H1 (cell line): ENCODE data around the gene CCL25.

Source experiments
- ASH2L ChIP-seq: fragments of 200-600, 300-600 bp; sonication (generic); IDR thresholded peaks from one replicate; pipeline ENCODE4 v1.7.1; 2017; ENCODE audit warnings: low read length
- NRF1 ChIP-seq: IDR thresholded peaks from 2 replicates; pipeline ENCODE4 v1.6.1; 2011; ENCODE audit warnings: mild to moderate bottlenecking, low read depth, low read length, improper control_type of control experiment
- POLR2AphosphoS5 ChIP-seq: IDR thresholded peaks from 2 replicates; pipeline ENCODE4 v1.6.1; 2011; ENCODE audit warnings: low read depth, low read length
- TF ChIP-seq, protein P1 (sequence below), 3 experiments: IDR thresholded peaks; 1 replicate in 2 of 3; 2 replicates in 1 of 3; pipeline versions ENCODE4 v1.5.1 to v1.6.1; 2011; ENCODE audit warnings: low read length in 3 of 3, mild to moderate bottlenecking in 3 of 3, inconsistent platforms in 2 of 3, low read depth in 1 of 3, moderate library complexity in 1 of 3; ENCODE audit not compliant: insufficient read depth in 1 of 3; ENCODE audit errors: control extremely low read depth in 1 of 3
- TF ChIP-seq, protein P2 (sequence below): IDR thresholded peaks from 2 replicates; pipeline ENCODE4 v1.6.1; 2012; ENCODE audit warnings: inconsistent platforms

DNA sequence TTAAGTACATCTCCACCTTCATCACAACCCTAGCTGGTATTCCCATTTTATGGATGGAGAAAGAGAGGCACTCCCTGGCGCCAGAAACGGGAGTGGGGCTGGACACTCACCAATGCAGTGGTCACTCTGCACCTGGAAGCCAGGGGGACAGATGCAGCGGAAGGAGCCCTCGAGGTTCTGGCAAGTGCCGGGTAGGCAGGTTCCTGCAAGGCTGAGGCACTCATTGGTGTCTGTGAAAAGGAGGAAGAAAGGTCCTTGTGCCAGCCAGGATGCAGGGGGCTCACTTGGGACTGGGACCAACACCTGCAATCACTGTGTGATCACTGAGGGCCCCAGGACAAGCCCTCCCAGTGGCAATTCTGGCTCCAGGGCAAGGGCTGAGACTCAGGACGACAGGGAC, 41.8 kb downstream of the CCL25 start:
- TF ChIP-seq POLR2AphosphoS5 (no peak), ASH2L (no peak), NRF1 (no peak)
- TF ChIP-seq, protein P1, sequence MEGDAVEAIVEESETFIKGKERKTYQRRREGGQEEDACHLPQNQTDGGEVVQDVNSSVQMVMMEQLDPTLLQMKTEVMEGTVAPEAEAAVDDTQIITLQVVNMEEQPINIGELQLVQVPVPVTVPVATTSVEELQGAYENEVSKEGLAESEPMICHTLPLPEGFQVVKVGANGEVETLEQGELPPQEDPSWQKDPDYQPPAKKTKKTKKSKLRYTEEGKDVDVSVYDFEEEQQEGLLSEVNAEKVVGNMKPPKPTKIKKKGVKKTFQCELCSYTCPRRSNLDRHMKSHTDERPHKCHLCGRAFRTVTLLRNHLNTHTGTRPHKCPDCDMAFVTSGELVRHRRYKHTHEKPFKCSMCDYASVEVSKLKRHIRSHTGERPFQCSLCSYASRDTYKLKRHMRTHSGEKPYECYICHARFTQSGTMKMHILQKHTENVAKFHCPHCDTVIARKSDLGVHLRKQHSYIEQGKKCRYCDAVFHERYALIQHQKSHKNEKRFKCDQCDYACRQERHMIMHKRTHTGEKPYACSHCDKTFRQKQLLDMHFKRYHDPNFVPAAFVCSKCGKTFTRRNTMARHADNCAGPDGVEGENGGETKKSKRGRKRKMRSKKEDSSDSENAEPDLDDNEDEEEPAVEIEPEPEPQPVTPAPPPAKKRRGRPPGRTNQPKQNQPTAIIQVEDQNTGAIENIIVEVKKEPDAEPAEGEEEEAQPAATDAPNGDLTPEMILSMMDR (IDR thresholded peaks at IDR 0.05; ENCODE audit: control extremely low read depth in 1 of 3, insufficient read depth in 1 of 3, low read depth in 1 of 3, low read length in 3 of 3): no peak
- TF ChIP-seq, protein P2, sequence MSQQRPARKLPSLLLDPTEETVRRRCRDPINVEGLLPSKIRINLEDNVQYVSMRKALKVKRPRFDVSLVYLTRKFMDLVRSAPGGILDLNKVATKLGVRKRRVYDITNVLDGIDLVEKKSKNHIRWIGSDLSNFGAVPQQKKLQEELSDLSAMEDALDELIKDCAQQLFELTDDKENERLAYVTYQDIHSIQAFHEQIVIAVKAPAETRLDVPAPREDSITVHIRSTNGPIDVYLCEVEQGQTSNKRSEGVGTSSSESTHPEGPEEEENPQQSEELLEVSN: no peak
